HG03280 (cell line): ENCODE results near the gene ZNF319.

ENCODE experiments used
- ATAC-seq: cut with Tn5 transposase; IDR thresholded peaks from one replicate; pipeline ENCODE4 v1.9.1; 2021; ENCODE audit warnings: mild to moderate bottlenecking, moderate library complexity; ENCODE audit not compliant: unreplicated experiment

ZNF319 gene

DNA sequence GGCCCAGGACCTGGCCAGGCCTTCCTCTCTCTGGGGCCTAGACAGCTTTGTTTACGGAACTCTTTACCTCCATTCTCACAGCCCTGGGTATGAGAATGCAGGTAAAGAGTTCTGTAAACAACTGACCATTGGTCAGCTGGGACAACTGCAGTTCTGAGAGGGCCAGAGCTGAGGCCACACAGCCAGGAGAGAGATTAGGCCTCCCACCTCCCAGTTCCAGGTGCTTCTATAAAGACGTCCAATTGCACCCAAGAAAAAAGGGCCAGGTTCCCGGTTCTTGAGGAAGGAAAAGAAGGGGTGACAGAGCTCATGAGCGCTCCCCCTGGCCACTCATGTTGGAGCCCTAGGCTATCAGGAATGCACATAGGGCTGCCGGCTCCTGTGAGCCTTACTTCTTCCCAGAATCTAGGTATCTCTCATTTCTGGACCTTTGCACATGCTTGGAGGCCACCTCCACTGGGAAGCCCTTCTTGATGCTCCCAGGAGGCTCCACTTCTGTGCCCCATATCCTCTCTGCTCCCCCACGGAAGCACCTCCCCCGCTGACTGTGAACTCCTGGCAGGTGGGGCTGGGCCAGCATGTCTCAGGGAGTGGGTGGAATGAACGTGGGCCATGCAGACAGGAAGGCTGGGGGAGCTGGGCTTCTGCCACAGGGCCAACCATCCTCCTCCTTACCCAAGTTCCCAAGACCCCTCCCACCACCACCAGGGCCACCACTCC lies 42.6 kb downstream of the ZNF319 start:
- no peak for ATAC-seq

DNA sequence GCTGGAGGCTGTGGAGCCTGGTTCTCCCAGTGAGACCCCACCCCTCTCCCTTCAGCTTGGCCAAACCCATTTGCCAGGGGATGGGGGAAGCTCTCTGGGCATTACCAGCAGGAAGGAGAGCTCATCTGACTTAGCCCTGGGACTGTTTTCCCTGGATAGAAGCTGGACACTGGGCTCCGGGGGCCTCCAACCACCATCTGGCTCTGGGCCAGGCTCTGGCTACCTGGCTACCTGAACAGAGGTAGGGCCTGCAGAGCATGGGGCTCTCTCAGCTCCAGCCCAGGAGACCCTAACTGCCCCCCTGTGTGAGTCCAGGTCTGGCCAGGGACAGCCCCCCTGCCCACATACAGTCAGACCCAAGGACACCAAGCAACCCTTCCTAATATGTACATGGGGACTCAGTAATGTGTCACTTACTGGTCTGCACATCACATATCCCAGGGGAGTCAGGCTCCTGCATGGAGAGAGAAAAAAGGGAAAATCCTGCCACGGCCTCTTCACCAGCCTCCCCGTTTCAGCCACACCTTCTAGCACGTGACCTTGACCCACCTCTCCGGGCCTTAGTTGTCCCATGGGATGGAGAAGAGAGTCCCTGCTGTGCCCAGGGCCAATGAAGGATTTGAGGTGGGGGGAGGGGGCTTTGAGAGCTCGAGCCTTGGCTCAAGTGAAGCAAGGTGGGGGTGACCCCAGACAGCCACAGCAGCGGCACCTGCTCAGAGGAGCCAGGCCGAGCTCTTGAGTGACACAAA lies 43.4 kb downstream of the ZNF319 start:
- no peak for ATAC-seq

DNA sequence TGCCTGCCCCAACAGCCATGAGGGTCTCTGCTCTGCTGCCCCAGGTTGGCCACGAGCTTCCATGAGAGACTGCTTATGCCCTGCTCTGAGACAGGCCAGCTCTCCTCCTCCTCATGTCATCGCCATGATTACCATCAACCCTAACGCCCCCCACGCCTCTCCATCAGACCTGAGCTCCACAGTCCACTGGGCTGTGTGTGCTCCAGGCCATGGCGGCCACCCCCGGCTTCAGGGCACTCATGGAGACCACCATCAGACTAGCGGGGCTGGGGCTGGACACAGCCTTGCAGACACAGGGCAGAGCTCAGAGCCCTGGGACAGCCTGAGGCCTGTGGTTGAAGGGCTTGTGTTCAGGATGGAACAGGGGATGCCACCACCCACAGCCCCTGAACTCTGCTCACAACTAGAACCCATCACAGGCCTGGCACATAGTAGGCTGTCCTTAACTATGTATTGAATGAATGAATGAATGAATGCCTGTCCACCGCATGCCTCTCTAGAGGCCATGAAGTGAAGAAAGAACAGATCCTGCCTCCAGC lies 44.1 kb downstream of the ZNF319 start:
- no peak for ATAC-seq

DNA sequence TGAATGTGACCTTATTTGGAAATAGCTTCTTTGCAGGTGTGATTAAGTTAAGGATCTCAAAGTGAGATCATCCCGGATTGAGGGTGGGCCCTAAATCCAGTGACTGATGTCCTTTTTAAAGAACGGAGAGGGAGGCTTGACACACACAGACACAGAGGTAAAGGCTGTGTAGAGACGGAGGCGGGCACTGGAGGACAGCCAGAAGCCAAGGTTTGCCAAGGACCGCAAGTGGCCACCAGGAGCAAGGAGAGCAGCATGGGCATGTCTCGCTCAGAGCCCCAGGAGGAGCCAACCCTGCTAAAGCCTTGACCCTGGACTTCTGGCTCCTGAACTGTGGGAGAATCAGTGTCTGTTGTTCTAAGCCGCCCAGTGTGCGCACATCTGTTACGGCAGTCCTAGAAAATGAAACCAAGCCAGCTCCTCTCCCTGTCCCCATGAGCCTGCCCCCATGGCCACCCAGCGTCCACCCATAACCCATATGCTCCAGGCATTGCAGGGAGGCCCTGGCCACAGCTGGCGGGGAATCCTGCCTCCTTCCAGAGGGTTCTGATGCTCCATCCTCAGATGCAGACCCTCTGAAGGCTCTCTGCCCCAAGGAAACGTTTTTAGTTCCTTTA lies 44.8 kb downstream of the ZNF319 start:
- ATAC-seq, result no peak

DNA sequence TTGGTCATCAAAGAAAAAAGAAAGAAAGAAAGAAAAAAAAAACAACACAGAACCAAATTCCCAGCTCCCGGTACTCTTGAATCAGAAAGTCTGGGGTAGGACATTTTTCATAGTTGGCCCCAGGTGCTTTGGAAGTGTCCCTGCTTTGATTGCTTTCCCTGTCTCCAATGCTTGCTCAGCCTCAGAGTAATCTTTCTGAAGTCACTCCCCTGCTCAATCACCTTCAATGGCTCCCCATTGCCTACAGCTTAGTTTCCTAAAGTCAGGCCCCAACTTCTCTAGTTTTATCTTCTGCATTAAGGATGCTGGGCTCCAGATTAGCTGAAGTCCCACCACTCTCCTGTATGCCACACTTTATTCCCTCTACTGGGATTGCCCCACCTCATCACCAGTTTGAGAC lies 46.6 kb downstream of the ZNF319 start:
- no peak for ATAC-seq

DNA sequence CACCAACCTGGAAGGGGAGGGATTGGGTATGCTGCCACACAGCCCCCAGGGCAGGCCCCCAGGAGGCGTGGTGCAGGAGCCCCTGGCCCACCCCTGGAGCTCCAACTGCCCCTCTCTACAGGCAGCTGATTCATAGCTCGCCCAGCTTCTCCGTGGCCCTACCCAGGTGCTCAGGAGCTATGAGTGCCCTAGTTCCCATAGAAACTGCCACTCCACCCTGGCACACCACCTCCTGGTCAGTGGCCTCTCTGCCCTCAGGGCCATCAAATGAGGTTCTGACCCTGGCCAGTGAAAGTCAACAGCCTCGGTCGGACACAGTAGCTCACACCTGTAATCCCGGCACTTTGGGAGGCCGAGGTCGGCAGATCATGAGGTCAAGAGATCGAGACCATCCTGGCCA lies 47.6 kb downstream of the ZNF319 start:
- no peak for ATAC-seq

DNA sequence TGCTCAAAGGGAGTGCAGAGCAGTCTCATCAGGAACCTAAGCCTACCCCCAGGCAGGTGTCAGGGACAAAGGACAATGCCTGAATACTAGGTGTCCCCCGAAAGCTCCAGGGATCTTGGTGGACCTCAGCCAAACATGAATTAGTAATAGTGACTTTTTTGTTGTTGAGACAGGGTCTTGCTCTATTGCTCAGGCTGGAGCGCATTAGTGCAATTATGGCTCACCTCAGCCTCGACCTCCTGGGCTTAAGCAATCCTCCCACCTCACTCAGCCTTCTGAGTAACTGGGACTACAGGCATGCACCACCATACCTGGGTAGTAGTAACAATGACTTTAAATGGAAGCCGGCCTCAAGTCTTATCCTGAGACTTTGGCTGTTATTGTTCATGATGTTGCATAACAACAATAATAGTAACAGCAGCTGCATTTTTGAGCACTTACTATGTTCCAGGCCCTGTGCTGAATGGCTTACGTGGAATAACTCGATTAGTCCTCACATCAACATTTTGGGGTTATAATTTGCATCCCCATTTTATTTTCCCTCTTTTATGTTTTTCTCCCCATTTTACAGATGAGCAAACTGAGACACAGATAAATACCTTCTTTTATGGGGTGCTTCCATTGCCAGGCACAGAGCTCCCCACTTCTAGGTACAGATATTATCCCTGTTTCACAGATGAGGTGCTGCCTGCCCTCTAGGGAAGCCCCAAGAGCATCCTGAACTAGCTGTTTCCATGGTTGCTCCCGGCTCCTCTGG lies 49.1 kb downstream of the ZNF319 start:
- ATAC-seq, result no peak

DNA sequence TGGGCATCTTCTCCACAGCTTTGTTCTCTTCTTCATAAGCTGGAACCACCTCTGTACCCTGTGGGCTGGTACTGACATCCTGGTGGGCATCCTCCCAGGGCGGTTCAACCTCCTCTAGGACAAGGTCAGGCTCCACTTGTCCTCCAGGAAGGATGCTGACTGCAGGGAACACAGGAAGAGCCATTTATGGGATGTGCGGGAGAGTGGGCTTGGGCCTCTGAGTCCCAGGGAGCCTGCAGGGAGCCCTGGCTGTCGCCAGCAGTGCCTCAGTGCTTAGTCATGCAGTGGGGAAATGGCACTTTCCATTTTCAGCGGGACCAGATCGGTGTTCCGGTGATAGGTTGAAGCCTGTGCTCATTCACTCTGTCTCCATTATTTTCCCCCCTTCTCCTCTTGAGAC lies 50.1 kb downstream of the ZNF319 start:
- ATAC-seq, result no peak

DNA sequence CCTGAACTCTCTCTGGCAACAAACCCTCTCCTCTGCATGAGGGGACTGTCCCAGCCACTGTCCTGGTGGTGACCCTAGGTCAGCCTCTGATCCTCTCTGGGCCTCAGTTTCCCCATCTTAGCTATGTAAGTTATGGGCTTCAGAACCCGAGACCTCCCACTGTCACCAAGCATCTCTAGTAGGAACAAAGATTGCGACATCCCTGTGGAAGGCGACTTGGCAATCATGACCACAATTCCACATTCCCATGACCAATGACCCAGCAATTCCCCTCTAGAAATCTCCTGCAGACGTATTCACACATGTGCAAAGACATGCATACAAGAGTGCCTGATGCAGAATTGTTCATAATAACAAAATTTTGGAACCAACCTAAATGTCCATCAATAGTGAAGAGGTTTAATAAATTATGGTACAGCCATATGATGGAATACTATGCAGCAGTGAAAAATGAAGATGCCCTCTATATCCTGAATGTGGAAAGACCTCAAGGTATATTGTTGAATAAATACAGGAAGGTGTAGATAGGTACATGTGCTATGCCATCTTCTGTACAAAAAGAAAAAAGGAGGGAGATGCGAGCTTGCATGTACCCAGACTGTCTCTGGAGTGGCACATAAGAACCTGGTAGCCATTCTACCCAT lies 50.8 kb downstream of the ZNF319 start:
- no peak for ATAC-seq

DNA sequence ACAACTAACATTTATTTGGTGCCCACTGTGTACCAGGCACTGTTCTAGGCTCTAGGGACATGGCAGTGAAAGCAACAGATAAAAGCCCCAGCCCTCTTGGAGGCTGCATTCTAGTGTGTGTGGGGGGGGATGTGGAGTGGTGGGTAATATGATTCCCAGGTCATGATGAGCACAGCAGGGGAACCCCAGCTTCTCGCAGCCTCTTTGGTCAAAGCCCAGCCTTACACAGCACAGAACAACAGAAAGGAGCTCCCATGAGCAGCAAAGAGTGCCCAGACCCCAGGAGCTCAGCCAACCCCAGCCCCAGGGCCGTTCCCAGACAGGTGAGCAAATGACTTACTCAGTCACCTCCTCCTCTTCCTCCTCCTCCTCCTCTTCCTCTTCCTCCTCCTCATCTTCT lies 51.5 kb downstream of the ZNF319 start:
- no peak for ATAC-seq

DNA sequence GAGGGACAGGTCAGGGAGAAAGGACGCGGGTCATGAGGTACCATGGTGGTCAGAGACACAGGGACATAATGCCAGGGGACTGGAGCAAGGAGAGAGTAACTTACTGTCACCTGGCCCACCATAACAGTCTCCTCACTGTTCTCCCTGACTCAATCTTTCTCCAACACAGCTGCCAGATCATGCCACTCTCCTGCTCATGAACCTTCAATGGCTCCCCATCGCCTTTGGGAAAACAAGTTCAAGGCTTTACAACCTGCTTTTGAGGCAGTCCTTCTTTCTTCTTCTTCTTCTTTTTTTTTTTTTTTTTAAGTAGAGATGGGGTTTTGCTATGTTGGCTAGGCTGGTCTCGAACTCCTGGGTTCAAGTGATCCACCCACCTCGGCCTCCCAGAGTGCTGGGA lies 52.4 kb downstream of the ZNF319 start:
- ATAC-seq, result no peak

DNA sequence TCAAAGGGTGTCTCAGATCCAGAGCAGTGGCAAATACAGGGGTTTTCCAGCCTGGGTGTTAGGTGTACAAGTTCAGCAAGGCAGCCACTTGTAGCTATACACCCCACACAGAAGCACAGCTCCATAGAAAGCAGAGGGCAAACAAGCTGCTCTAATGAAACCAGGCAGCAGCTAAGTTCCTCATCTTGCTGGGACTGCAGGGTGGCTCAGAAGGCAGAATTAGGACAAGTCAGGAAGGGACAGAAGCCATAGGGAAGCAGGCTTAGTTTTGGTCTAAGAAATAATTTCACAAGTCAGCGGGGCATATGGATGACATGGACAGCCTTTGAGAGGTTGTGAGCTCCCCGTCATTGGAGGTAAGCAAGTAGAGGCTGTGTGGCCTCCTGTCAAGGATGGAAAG lies 53.2 kb downstream of the ZNF319 start:
- no peak for ATAC-seq

DNA sequence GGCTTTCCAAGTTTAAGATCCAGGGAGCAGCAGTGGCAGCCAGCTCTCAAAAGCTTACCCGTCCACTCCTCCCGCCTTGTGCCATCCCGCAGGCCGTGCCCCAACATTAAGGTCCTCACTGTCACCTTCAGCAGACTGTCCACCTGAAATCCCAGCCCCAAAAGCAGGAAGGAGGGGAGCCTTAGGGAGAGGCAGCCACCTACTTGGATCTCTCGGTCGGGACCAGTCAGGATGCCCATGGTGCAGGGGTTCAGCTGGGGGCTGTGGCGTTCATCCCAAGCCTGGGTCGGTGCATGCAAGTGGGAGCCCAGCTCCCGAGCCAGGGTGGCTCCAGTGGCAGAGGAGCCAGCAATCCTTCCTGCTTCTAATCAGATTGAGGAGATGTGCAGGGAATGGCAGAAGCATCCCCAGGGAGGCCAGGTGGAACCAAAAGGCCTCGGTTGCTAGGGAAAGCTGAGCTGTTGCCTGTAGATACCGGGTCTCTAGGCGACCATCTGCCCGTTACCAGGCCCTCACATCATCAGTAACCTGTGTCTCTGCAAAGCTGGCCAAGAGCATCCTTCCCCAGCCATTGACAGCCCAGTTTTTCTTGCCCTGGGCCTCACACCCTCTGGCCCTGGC lies 54.2 kb downstream of the ZNF319 start:
- ATAC-seq, result no peak

DNA sequence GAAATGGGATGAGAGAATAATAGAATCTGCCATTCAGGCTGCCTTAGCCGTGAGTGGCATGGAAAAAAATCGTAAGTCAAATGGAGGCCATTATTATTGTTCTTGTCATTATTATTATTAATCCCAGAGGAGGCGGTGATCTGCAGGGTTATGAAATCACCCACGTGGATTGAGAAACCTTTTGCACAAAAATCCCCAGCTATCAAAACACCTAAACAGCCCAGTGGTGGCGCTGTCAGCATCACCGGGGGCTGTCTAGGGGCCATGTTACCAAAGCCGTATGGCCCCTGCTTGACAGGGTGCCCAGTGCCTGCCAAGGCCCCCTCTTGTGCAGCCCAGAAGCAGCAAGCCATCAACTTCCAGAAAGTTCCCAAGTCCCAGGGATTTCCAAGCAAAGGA lies 54.7 kb downstream of the ZNF319 start:
- ATAC-seq, result no peak

DNA sequence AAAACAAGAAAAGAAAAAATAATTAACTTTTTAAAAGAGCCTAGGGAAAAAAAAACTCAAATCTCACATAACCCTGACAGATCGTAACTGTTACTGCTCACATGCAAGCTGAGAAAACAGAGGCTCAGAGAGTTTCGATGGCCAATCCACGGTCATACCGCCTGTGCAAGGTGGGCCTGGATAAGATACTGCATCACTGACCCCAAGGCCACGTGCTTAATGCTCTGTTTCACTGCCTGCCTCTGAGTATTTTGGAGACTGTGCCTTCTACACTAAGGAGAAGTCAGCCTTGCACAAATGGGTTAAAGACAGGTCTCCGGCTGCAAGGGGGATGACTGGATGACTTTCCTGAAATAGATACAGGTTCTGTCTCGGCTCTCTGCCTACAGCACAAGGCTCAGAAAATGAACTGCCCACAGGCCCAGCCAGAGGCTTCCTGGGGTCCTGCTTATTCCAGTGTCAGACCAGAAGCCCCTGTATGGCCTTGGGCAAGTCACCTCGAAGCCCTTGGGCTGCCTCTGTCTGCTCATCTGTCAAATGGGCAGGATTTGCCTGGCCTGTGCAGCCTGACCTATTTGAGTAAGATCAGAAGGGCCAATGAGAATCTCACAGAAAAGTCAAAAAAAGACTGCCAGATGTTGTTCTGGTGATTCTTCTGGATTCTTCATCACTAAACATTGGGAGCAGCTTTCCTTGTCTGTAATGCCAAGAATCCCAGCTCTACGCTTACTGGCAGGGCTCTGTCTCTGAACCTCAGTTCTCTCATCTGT lies 55.3 kb downstream of the ZNF319 start:
- ATAC-seq, result no peak
